Fibroblast of skin of left quadriceps (primary cell): Measurements from ENCODE around the gene SEBOX.

ENCODE experiments used
- DNase-seq, 2 experiments: peaks; one replicate each; pipeline ENCODE4 v3.0.0-alpha.2; 2013; ENCODE audit warnings: low read depth in 2 of 2

Gene SEBOX, protein sequence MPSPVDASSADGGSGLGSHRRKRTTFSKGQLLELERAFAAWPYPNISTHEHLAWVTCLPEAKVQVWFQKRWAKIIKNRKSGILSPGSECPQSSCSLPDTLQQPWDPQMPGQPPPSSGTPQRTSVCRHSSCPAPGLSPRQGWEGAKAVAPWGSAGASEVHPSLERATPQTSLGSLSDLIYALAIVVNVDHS

DNA sequence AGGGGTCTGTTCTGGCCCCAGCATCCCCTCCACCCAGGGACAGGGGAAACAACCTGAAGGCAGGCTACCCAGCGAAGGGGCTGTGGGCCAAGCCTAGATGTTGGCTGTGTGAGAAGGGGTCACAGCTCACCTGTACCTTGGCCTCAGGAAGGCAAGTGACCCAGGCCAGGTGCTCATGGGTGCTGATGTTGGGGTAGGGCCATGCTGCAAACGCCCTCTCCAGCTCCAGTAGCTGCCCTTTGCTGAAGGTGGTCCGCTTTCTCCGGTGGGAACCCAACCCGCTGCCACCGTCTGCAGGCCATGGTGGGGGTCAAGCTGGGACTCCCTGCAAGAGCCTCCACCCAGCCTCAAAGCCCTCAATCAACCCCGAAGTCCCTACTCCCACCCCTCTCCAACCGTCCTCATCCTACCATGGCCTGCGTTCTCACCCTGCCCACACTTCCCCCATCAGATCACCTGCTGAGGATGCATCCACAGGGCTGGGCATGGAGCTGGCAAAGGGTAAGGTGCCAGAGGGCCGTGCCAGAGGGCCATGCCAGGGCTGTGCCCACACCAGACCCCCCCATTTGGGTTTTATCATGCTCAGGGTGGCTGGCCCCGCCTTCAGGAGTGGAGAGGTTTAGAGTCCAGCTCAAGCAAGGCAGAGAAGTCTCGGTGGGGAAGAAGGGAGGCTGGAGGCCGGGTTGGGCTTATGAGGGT is at the start of gene SEBOX:
Gene SEBOX (minus strand): TSS at position 535 of the 699 bp plus-strand sequence. CDS start 48 bp downstream, at position 487.
- no peak for DNase-seq

DNA sequence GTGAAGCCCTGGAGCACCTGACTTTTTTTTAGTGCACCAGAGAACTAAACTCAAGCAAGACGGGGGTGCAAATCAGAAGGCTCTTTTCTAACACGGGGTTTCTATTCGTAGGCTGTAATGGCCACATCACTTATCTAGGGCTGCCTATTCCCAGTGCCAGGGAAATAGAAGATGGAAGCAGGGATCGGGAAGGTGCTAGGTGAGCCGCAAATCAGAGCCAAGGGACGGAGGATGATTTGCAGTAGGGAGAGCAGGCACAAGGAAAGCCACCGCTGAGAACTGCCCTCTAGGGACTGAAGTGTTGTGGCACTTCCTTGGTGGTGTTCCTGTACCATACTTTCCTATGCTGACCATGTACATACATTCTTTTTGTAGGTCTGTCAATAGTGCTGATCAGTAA is 48.8 kb upstream of the SEBOX start:
- DNase-seq: no peak

DNA sequence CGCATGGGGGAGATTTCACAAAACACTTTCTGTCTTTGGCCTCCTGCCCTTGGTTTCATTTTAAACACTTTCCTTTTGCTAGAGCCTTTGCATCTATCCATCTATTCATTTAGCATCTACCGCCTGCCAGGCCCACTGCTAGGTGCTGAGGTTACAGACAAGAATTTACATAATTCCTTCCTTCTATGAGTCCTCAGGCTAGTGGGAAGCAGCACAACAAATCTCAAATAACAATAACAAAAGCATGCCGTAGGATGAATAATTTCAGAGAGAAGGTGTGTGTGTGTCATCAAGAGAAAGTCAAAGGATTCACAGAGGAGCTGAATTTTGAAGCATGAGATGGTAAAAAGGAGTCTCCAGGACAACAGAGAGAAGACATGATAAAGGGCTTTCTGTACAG is 47.1 kb upstream of the SEBOX start:
- no peak for DNase-seq

DNA sequence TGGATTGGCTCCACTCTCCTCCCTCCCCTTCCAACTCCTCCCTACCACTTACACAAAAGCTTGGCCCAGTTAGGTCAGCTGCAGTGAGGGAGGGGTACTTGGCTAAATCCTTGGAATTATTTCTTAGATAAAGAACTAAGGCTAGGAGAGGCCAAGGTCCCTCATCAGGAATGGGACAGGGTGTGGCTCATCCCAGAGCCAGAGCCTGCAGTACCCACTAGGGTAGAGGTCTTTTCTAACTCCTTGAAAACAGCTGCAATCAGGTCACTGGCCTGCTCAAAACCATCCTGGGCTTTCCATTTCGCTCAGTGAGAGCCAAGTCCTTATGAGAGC is 42.9 kb upstream of the SEBOX start:
- DNase-seq: no peak

DNA sequence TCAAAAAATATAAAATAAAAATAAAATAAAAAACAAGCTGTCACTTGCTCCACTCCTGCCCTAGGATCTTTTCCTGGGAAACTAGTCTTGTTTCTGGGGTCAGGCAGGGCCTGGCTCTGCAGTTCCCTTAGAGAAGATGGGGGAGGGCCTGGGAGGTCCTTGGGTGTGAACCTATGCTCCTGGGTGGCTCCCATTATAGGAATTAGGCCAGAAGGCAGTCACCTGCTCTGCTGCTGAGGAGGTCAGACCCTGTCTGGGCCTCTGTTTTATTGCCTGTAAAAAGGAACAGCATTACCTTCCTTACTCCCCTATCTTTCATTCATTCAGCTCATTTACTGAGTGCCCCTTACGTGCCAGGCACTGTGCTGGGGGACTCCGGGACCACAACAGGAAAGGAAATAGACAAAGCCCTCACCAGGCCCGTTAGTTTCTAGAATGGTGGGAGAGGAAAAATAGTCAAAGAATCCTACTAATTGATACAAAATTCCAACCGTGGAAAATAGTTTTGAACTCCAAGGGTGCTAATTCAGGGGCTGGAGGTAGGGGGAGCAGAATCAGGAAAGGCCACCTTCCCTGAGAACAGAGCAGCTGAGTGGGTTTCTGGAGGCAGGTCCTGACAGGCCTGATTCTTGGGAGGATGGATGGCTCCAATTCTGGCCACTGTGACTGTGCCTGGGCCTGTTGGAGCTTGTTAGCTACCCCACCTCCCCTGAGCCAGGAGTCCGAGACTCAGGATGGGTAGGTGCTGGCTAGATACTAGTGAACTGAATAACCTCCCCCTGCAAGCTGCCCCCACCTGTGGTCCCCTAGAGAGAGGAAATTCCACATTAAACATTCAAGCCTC is 42.4 kb upstream of the SEBOX start:
- no peak for DNase-seq

DNA sequence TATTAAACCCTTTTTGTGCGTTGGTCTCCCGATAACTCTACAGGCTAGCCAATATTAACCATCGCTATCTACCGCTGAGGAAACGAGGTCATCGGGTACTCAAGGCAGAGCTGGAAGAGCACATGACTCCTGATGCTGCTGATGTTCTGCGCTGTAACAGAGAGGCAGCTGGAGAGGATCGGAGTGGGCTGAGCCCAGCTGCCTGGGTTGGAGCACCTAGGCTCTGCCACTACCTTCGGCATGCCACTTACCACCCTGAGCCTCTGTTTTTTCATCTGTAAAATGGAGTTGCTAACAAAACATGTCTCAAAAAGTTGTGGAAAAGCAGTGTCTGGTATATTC is 41.4 kb upstream of the SEBOX start:
- no peak for DNase-seq

DNA sequence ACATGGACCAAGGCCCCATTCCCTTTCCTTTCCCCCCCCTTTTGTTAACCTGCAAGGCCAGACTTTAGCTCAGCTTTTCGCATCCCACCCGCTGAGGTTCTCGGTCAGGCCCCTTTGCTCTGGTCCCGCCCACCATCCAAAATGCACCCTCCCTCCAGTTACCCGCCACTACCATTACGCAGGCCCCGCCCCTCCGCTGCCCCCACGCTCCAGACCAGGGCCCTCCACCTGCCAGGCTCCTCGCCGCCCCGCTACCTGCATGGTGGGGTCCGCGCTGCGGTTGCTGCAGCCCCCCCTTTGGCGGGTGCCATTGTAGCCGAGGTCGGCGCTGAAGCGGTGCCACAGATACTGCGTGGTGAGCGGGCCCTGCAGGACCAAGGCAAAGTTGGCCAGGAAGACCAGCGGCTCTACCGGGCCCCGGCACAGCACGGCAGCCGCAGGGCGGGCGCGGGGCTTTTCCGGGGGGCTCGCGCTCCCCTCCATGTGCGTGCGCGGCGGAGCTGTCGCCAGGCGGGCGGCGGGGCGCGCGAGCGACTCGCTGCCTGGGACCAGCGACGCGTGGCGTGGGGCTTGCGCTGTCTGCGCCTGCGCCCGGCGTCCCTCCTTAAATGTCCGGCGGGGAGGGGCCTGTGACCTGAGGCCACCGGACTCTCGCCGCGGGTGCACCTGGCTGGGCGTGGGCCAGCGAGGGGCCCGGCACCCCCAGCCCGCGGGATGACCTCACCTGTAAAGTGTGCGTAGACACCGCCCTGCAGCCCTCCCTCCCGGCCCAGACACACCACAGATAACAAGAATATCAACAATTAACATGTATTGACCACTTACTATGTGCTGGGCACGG is 40.9 kb upstream of the SEBOX start, which contains the start of gene SLC46A1:
Gene SLC46A1 (minus strand): TSS at position 581 of the 841 bp plus-strand sequence. CDS start 98 bp downstream, at position 483.
- no peak for DNase-seq

DNA sequence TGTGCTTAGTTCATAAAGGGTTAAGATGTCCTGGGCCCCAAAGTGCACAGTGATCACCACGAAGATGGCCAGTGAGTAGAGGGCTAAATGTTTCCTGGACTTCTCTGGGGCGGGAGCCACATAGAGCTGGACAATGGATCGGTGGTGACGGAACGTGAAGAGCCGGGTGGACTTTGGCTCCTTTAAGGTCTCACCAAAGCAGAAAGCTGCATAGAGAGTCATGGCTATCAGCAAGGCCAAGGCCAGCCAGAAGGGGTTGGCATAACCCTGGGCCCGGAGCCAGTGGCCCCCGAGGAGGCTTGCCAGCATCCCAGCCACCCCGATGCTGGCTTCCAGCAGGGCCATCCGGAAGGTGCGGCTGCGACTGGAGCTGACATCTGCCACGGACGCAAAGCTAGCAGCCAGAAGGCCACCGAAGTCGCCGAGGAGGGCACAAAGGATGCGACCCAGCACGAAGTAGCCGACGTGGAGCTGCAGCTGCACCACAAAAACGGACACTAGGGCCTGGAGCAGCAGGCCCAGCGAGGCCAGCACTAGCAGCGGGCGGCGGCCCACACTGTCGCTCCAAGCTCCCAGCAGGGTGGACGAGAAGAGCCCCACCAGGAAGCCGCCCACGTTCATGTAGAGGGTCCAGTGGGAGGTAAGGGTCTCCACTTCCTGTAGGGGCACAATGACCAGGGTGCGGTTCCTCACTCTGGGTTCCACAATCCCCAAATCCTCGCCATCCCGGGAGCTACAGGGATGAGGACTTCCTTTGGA is 40.0 kb upstream of the SEBOX start:
- no peak for DNase-seq

DNA sequence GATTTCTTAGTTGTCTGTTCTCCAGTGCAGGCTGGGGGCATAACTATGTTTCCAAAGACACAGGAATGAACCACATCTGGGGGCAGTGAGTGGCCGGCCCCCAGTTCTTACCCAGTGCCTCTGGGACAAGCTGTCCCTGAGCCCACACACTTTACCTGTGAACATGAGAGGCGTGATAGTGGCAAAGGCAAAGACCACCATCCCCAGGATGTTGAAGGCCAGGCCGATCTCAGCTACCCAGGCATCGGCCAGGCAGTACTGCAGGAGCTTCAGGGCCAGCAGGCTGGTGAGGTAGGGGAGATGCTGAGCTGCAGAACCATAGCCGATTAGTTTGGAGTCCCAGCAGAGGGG is 39.4 kb upstream of the SEBOX start:
- DNase-seq: no peak

DNA sequence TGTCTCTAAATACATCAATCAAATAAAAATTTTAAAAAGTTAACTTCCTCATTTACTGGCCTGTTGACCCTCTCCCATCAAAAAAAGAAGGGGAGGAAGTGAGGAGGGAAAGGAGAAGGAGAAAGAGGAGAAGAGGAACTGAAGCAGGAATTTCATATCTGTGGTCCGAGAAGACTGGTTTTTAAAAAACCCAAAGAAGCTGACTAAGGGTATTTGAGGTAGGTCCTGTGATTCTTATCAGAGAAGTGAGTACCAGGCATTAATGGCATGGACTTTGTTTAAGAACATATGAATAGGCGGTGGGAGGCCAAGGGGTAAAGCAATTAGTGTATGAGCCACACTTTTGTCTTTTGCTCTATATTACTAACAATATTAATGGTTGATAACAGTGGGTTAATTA is 39.0 kb upstream of the SEBOX start:
- DNase-seq: no peak

DNA sequence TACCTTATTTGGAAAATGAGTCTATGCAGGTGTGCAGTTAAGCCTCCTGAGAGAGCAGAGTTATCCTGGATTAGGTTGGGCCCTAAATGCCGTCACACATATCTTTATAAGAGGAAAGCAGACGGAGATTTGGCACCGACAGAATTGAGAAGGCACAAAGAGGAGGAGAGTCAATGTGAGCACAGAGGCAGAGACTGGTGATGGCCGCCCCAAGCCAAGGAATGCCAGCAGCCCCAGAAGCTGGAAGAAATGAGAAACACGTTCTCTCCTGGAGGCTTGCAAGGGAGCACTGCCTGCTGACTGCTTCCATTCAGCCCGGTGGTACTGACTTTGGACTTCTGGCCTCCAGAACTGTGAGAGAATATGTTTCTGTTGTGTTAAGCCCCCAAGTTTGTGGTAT is 37.8 kb upstream of the SEBOX start:
- DNase-seq: no peak

DNA sequence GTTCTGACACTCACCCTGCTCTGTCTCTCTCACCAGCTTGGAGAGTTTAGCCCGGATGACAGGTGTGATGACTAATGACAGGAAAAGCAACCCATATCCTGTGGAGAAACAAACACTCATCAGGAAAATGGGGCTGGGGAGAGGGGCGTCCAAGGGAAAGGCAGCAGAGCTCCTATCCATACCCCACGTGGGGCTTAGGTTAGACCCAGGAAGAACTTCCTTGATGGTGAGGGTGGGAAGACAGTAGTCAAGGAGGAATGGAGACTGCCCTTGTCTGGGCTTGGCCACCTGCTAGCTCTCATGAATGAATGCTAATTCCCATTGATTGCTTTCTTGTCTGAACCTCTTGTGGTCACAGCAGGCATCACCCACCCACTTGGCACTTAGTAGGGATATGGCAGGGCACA is 37.2 kb upstream of the SEBOX start:
- DNase-seq: no peak

DNA sequence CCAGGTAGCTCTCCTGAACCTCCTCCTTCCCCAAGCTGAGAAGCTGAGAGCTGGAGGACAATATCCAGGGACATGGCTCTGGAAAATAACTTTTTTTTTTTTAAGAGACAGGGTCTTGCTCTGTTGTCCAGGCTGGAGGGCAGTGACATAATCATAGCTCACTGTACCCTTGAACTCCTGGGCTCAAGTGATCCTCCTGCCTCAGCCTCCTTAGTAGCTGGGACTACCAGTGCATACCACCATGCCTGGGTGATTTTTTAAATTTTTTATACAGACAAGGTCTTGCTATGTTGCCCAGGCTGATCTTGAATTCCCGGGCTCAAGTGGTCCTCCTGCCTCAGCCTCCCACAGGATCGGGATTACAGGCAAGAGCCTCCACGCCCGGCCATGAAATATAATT is 34.8 kb upstream of the SEBOX start:
- no peak for DNase-seq

DNA sequence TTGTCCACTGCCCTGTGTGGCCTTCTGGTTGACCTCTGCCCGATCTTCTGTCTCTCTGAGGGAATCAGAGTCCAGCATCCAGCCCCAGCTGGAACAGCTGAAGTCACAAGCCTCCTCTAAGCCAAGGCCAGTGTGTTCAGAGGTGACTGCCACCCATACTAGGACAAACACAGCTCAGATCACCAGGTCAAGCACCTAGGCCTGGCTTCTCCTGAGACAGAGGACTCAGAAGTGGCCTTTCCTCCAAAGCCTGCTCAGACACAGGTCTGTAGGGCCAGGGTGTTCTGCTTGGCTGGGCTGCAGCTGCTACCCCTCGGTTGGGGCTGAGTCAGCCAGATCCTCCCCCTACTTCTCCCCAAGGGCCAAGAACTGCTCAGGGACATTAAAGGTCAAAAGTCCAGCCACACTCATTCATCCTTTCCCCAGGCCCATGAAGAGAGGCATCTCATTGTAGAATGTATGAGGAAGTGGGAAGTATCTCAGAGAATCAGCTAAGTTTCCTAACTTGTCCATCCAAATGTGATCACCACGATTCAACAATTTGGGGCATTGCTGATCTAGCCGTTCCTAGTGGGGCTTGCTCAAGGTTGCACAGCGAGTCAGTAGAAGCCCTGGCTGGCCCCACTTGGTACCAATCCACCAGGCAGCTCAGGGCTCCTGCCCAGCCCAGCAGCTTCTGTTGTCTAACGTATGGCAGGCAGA is 33.4 kb upstream of the SEBOX start:
- DNase-seq: no peak

DNA sequence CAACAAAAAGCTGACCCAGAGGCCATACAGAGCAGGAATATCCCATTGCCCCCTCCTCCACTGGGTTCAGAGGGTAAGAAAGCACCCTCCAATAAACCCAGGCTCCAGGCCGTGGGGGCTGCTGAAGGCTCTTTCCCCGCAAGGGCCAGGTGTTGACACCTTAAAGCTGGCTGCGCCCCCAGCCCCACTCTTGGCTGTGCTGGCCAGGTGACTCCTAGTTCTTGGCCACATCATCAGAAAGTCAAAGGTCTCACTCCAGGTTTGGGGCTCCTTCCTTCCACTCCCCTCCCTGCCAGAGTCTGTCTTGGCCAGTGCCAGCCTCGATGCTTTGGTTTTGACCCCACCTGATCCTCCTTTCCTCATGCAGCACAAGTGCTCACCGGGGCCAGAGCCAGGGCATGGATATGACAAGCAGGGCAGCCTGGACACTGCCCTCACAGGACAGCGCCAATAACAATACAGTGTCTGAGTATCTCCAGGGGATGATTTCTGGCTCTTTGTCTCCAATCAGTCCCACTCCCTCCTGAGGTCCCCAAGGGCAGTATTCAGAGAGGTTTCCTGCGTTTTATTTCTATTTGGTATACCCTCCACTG is 32.8 kb upstream of the SEBOX start:
- no peak for DNase-seq

DNA sequence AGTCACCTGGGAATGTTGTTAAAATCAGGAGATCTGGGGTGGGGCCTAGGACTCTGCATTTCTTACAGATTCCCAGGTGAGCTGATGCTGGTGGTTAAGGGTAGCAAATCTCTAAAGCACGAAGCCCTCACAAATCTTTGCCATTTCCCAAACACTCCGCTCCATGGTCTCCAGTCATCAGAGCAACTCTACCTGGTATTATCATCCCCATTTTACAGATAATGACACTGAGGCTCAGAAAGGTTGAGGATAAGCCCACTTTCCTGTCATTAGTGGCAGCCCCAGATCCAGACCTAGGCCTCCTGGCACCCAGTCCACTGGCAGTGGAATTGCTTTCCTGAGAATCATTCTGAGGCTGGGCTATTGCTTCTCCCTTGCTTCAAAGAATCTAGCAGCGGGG is 32.3 kb upstream of the SEBOX start:
- DNase-seq: no peak

DNA sequence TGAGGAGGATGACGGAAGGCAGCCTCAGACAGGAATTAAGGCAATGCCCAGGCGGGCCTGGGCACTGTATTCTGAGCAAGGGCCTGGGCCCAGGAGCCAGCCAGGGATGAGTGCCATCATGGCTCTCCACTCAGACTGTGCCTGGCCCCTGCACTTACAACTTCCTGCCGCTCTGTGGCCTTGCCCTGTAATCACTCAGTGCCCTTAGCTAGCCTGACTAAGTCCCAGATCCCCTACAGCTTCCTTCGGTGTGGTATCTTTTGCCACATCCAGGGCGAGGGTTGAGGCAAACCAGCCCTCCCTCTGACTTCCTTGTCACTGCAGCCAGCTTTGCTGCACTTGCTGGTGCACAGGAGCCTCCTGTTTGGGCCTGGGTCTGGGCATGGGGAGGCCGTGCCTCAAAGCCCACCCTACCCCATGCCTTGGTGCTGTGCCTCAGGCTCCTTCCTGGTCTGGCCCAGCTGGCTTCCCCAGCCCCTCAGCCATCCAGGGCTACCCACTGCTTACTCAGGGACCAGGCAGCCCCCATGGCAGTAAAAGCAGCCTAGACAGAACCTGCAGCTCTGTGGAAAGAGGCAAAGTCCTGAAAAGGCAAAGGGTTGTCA is 31.7 kb upstream of the SEBOX start:
- no peak for DNase-seq

DNA sequence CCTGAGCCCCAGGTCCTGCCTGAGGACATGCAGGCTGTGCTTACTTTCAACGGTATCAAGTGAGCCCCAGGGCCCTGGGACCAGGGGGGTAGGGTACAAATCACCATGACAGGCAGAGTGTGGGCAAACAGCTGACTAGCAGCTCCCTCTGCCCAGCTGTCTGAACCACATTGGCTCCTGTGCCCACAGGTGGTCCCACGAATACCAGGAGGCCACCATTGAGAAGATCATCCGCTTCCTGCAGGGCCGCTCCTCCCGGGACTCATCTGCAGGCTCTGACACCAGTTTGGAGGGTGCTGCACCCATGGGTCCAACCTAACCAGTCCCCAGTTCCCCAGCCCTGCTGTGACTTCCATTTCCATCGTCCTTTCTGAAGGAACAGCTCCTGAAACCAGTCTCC is 31.0 kb upstream of the SEBOX start:
- no peak for DNase-seq

DNA sequence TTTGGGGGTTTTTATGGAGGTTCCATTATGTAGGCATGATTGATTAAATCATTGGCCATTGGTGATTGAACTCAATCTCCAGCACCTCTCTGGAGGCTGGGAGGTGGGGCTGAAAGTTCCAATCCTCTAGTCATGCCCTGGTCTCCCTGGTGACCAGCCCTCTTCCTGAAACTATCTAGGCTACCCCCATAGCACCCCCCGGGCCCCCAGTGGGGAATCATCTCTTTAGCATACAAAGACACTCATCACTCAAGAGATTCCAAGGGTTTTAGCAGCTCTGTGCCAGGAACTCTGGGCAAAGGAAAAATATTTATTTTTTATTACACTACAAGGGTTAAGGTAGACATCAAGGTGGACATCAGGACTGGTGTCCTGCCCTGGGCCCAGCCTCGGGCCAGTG is 30.4 kb upstream of the SEBOX start:
- DNase-seq: no peak
